Measurements from ENCODE around the gene FLCN.
A peak's percentile ranks its signal among the peaks of the same experiment; 100 is the strongest.
"Not testable (repeated sequence)": the region's sequence is repeated elsewhere in the genome, so short reads cannot be mapped to it uniquely, and the experiment has no call there.

FLCN gene

GRCh38 chr17:17237026-17237799 is at the start of gene FLCN:
FLCN (minus strand) TSS chr17:17237168; CDS start chr17:17228137, 9,031 bp downstream.
- peak; percentile 88 for DNase-seq

GRCh38 chr17:17285951-17286350 is 49.0 kb upstream of the FLCN start:
- no peak for DNase-seq

GRCh38 chr17:17280613-17281549 is 43.9 kb upstream of the FLCN start, which contains the start of gene COPS3:
COPS3 (minus strand) TSS chr17:17281246; CDS start chr17:17281186, 60 bp downstream.
- DNase-seq = peak; percentile 96

GRCh38 chr17:17279316-17279715 is 42.3 kb upstream of the FLCN start:
- DNase-seq = no peak

GRCh38 chr17:17277431-17277830 is 40.5 kb upstream of the FLCN start:
- DNase-seq = not testable (repeated sequence)

- DNase-seq = peak; percentile 87
These were observed 39.0 kb upstream of the FLCN start for GRCh38 chr17:17275971-17276370.

- DNase-seq = no peak
These were observed 33.2 kb upstream of the FLCN start for GRCh38 chr17:17269926-17270773.

- no peak for DNase-seq
These were observed 27.5 kb upstream of the FLCN start for GRCh38 chr17:17264430-17264829.

GRCh38 chr17:17258998-17259397 is 22.0 kb upstream of the FLCN start:
- no peak for DNase-seq

- no peak for DNase-seq
These were observed 21.0 kb upstream of the FLCN start for GRCh38 chr17:17258011-17258410.

GRCh38 chr17:17256316-17256715 is 19.3 kb upstream of the FLCN start:
- no peak for DNase-seq

- not testable (repeated sequence) for DNase-seq
These were observed 18.7 kb upstream of the FLCN start for GRCh38 chr17:17255689-17256088.

GRCh38 chr17:17254036-17254435 is 17.1 kb upstream of the FLCN start:
- peak; percentile 41 for DNase-seq

- DNase-seq = no peak
These were observed 16.4 kb upstream of the FLCN start for GRCh38 chr17:17253406-17253805.

GRCh38 chr17:17252149-17252661 is 15.2 kb upstream of the FLCN start:
- no peak for DNase-seq

GRCh38 chr17:17246879-17247278 is 9.9 kb upstream of the FLCN start:
- no peak for DNase-seq

- no peak for DNase-seq
These were observed 6.2 kb upstream of the FLCN start for GRCh38 chr17:17243163-17243562.

GRCh38 chr17:17242246-17242645 is 5.3 kb upstream of the FLCN start:
- no peak for DNase-seq

GRCh38 chr17:17241656-17242055 is 4.7 kb upstream of the FLCN start:
- DNase-seq = no peak

- no peak for DNase-seq
These were observed 2.9 kb upstream of the FLCN start for GRCh38 chr17:17239832-17240231.

GRCh38 chr17:17236295-17237025 is 508 bp downstream of the FLCN start:
- no peak for DNase-seq

All from MV-4-11 (cell line).